ENCODE measurements around the gene CTNNA3. TPM values are rescaled to one million over a fixed set of nuclear protein-coding genes. Genes with fewer than 3 reads are reported as not detected.

The CTNNA3 gene
- total RNA-seq, 1 donor from 2014 or later = under 0.01 TPM

- DNase-seq = peak; percentile 19
Observed at GRCh38 chr10:67306588-67307205, 389.3 kb downstream of the CTNNA3 start.

- DNase-seq = no peak
Observed at GRCh38 chr10:67302701-67303100, 393.3 kb downstream of the CTNNA3 start.

- no peak for DNase-seq
Observed at GRCh38 chr10:67299761-67300160, 396.2 kb downstream of the CTNNA3 start.

GRCh38 chr10:67297637-67298181 is 398.3 kb downstream of the CTNNA3 start:
- DNase-seq = no peak

- no peak for DNase-seq
Observed at GRCh38 chr10:67296926-67297325, 399.1 kb downstream of the CTNNA3 start.

- DNase-seq = no peak
Observed at GRCh38 chr10:67288688-67289410, 407.1 kb downstream of the CTNNA3 start.

- no peak for DNase-seq
Observed at GRCh38 chr10:67284589-67284988, 411.4 kb downstream of the CTNNA3 start.

- no peak for DNase-seq
Observed at GRCh38 chr10:67282871-67283270, 413.1 kb downstream of the CTNNA3 start.

GRCh38 chr10:67280405-67280804 is 415.6 kb downstream of the CTNNA3 start:
- no peak for DNase-seq

- no peak for DNase-seq
Observed at GRCh38 chr10:67277402-67277801, 418.6 kb downstream of the CTNNA3 start.

- DNase-seq = no peak
Observed at GRCh38 chr10:67269828-67270227, 426.2 kb downstream of the CTNNA3 start.

- no peak for DNase-seq
Observed at GRCh38 chr10:67268146-67268545, 427.8 kb downstream of the CTNNA3 start.

GRCh38 chr10:67262675-67263074 is 433.3 kb downstream of the CTNNA3 start:
- DNase-seq = no peak

GRCh38 chr10:67261300-67261797 is 434.6 kb downstream of the CTNNA3 start:
- DNase-seq = no peak

- DNase-seq = no peak
Observed at GRCh38 chr10:67259319-67259929, 436.6 kb downstream of the CTNNA3 start.

- no peak for DNase-seq
Observed at GRCh38 chr10:67257427-67258144, 438.4 kb downstream of the CTNNA3 start.

- DNase-seq = no peak
Observed at GRCh38 chr10:67257018-67257417, 439.0 kb downstream of the CTNNA3 start.

- DNase-seq = no peak
Observed at GRCh38 chr10:67250686-67251085, 445.3 kb downstream of the CTNNA3 start.

GRCh38 chr10:67246066-67246555 is 449.9 kb downstream of the CTNNA3 start:
- DNase-seq = no peak

- DNase-seq = no peak
Observed at GRCh38 chr10:67242528-67242927, 453.5 kb downstream of the CTNNA3 start.

GRCh38 chr10:67241451-67241850 is 454.5 kb downstream of the CTNNA3 start:
- no peak for DNase-seq

GRCh38 chr10:67239864-67240497 is 456.0 kb downstream of the CTNNA3 start:
- DNase-seq = no peak

Measured in dermis blood vessel endothelial cell (primary cell).